G401 (cell line): ENCODE results near the gene FAM163B. TPM values are rescaled to one million over a fixed set of nuclear protein-coding genes. Genes with fewer than 3 reads are reported as not detected.

Experiments
- DNase-seq: peaks from one replicate; pipeline ENCODE4 v3.0.0-alpha.2; 2015; ENCODE audit warnings: low spot score
- in situ Hi-C: cut with HindIII; loops from 2 replicates; pipeline ENCODE4 v1.10.0; 2016; ENCODE audit warnings: low sequenced_read_pairs, mixed read lengths
- total RNA-seq: library from RNA; depleted of rRNA; stranded (reverse); fragments of >200 nt; shearing (Covaris generic); gene quantifications from 2 replicates; pipeline ENCODE4 v1.2.3, GENCODE V29; 2014

Gene FAM163B
- total RNA-seq, 1 experiment from 2014 or later = not detected

DNA sequence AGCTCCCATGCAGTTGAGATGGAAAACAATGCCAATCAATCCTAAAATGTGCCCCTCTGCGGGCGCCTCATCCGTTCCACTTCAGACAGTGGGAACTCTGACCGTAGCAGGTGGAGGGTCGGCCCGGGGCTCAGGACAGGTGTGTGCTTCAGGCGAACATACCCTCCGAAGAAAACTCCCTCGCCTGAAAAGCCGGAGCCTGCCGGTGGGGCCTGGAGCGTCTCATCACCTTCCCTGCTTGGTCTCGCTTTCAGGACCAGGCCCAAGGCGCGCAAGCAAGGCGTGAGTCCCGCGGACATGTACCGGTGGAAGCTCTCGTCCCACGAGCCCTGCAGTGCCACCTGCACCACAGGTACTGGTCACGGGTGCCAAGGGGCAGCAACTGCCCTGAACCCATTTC lies 48.2 kb downstream of the FAM163B start:
- in situ Hi-C loops = no loop called here
- DNase-seq = no peak

DNA sequence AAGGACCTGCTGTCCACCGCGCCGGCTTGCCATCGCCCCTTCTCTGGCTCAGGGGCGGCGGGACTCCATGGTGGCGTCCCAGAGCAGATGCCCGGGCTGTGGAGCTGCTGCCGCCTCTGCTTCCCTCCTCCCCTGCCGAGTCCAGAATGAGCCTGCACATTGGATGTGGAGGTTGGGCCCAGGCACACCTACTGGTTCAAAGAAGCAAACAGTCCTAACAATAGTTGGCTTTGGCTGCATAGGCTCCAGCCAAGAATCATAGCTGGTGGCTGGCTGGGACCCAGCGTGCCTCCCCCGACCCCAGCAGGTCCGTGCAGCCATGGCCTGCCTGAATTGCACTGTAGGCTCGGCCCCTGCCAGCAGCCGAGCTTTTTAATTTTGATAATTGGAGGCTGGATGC lies 48.9 kb downstream of the FAM163B start:
- in situ Hi-C loops = no loop called here
- no peak for DNase-seq

DNA sequence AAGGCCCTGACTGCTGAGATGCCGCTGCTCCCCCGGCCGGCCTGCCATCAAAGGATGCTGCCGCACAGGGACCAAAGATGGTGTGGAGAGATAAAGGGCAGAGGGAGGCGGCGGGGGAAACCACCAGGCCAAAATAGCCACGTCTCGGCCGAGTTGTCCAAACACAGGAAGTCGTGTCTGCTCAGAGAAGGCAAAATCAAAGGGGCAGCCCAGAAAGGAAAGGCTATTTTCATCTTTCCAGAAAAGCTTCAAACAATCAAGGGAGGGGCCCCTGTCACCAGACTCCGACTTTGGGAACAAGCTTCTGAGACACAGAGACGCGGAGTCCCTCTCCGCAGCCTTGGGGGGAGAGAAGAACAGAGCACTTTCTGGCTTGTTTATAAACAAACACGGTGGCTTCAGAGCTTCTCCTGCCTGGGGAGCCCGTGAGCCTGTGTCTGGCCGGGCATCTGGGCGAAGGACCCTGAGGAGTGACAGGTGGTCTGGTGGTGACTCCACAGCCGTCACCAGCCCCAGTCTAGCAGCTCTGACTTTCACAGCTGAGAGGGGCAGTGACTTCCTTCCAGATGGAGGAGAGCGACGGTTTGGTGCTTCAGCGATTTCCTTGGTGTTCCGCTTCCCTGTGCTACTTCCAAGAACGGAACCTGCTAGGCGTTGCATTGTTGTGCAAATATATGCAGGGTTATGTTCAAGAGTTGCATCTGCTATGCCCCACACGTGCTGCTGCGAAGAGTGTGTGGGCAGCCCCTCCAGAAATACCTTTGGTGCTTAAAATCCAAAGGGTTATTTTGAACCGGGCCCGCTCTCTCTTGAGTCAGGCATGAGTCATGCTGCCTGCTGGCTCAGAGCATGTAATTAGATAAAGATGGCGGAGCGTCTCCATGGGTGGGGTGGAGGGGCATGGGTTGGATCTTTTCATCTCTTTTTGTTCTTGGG lies 50.7 kb downstream of the FAM163B start:
- in situ Hi-C loops = no loop called here
- no peak for DNase-seq

DNA sequence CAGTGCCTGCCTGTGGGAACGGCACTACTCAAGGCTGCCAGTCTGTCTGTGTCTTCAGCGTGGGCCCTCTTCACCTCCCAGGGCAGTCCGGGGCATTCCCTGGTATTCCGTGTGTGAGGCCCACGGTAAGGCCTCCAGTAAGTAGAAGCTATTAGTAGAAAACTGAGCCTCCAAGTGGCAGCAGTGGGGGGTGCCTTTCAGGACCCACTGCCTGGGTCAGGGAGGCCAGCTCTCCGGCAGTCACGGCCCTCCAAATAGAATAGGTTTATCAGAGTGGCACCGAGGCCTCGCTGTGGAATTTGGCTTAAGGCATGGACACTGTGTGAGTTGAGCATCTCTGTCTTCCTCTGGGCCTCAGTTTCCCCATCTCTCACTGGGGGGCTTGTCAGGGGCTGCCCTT lies 51.6 kb downstream of the FAM163B start:
- no peak for DNase-seq
- in situ Hi-C loops = no loop called here

DNA sequence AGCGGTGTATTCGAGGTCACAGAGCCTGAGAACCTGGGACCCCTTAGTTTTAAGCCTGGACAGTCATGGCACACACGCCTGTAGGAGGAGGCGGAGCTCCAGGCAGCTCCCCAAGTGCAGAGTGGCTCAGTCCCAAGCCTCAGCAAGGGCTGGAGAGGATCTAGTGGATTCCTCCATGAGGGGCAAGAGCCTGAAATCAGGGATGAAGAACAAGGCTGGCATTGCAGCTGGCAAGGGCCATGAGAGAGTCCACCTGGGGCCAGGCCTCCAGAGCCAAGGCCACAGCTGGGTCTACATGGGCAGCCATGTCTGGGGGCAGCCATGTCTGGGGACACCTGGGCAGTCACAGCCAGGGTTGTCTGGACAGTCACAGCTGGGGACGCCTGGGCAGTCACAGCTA lies 52.8 kb downstream of the FAM163B start:
- no peak for DNase-seq
- in situ Hi-C loops = no loop called here

DNA sequence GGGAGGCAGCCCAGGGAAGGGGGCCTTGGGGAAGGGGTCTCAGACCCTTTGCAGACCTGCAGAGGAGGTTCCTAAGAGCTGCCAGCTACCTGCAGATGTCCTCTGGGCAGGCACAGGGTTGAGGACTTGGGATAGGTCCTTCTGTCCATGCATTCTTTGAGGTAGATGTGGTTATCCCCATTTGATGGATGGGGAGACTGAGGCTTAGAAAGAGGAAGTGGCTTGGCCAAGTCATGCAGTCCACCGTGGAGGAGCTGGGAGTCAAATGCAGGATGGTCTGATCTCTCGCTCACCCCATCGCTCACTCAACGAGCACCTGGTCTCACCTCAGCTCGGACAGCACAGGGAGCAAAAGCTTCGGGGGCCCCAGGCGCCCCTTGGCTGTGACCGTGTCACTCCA lies 54.5 kb downstream of the FAM163B start:
- in situ Hi-C loops = no loop called here

DNA sequence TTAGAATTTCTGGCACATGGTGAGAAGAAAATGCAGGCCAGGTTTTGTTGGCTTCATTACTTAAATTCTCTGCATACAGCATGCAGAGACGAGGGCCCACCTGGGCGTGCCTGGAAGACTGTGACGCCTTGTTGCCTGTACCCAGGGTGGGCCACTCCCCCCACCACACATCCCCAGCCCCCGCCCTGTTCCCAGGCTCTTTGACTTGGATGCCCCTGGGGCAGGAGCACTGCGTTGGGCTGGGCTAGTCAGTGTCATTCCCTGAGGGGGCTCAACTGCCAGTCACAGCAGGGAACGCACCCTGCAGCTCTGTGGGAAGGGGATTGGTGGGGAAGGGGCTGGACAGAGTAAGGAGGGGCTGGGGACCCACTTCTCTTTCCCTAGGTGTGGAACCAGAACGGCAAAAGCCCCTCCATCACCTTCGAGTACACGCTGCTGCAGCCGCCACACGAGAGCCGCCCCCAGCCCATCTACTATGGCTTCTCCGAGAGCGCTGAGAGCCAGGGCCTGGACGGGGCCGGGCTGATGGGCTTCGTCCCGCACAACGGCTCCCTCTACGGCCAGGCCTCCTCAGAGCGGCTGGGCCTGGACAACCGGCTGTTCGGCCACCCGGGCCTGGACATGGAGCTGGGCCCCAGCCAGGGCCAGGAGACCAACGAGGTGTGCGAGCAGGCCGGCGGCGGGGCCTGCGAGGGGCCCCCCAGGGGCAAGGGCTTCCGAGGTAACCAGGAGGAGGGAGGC lies 55.0 kb downstream of the FAM163B start:
- no peak for DNase-seq
- in situ Hi-C loops = no loop called here

More for the DNA sequence above, 54.5 kb downstream of the FAM163B start:
- no peak for DNase-seq

DNA sequence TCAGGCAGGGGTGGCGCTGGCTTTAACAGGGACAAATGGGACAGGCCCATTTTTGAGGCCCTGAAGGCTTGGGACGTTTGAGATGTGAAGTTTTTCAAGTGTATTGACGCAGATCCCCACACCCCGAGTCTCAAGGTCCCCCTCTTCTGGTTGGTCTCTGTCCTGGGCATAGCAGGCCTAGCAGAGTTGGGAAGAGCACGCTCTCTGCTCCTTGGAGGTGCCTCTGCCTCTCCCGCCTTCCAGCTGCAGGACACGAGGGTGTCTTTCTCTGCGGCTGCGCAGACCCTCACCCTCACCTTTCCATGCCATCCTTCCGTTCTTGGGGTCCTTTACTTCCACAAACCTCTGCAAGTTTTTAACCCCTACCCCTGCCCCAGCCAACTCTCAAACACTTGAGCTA lies 56.1 kb downstream of the FAM163B start:
- in situ Hi-C loops = no loop called here
- no peak for DNase-seq

DNA sequence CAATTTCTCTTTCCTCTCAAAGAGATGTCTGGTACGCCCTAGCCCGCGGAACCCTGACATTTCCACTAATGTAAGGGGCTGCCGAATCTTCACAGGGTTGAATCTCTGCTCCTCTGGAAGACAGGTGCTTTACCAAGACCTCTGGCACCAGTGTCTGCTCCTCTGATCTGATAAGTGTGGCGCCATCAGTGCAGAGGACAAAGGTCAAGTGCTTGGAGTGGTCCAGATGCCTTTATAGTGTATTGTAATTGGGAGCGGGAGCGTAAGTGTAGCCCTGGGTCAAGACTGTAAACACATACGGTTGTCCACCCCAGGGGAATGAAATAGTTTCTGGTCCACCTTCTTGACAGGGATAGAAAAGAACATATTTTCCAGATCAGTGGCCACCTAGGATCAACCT lies 57.0 kb downstream of the FAM163B start:
- in situ Hi-C loops = no loop called here
- DNase-seq = no peak

DNA sequence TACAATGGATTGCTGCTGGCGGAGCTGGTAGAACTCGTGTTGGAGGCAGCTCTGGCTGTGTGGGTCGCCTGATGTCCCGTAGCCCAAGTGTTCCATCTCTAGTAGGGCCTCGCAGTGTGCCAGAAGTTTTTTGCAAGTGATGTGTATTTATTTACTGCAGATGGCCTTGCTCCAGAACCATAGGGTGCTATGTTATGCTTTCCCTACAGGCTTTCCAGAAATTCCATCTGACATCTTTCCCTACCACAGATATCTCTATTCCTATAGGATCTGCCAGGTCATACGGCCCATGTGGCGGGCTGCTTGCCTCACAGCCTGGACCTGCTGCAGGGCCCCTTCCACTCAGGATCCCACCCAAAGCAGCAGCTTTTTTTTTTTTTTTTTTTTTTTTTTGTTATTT lies 57.7 kb downstream of the FAM163B start:
- DNase-seq = no peak
- in situ Hi-C loops = no loop called here

DNA sequence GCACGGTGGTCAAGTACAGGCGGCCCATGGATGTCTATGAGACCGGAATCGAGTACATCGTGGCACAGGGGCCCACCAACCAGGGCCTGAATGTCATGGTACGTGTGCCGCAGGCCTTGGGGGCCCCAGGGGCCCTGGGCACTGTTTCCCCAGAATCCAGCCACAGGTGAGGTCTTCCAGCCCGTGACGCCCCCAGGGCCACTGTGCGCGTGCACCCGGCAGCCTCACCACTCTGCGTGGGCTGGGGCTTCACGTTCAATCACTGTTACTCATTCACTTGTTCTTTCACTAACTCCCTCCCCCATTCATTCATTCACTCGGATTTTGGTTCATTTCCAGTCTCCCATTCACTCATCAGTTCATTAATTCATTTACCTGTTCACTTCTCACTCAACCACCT lies 62.1 kb downstream of the FAM163B start:
- in situ Hi-C loops = no loop called here
- no peak for DNase-seq

DNA sequence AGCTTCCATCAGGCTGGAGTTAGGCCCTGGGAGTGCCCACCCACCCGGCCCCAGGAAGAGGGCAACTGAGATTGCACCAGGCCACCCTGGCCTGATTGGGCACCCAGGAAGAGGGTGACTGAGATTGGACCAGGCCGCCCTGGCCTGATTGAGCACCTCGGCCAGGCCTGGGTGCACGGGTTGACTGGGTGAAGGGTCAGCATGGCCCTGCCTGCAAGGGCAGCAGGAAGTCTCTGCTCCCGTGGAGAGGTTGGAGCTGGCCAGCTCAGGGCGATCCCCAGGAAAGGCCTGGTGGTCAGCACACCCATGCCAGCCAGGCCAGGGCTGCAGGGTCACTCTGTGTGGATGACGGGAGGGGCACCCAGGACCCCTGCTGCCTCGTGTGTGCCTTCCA lies 62.9 kb downstream of the FAM163B start:
- no peak for DNase-seq
- in situ Hi-C loops = no loop called here

DNA sequence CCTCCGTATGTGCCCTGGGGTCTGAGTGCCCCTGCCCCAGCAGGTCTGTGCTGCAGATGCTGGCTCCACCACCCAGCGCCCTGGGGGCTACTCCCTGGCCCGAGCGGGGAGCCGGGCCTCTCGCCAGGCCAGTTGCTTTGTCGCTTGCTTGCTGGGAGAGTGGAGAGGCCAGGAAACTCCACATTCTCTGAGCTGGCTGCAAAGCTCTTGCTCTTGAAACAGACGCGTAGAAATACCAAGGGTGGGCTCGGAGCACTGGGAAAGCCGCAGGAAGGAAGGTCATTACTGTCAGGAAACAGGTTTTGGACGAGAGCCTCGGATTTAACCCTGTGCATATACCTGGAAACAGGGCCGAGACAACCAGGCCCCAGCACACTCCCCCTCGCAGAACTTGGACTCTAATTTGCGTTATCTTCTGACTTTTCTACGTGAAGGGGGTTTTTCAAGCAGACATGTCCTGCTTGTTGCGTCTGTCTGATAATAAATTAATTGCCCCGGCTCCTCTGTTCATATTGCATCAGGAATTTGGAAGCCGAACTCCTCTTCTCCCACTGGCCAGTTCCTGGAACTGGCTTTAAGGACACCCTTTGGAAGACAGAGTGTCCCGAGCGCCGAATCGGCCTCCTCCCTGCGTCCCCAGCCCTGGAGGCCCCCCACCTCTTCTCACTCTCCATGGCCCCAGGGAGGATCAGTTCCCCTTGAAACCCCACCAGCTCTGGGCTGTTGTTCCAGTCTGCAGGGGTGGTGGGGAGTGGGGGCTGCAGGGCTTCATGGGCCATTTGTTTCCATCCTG lies 63.5 kb downstream of the FAM163B start:
- in situ Hi-C loops = no loop called here
- DNase-seq = no peak

DNA sequence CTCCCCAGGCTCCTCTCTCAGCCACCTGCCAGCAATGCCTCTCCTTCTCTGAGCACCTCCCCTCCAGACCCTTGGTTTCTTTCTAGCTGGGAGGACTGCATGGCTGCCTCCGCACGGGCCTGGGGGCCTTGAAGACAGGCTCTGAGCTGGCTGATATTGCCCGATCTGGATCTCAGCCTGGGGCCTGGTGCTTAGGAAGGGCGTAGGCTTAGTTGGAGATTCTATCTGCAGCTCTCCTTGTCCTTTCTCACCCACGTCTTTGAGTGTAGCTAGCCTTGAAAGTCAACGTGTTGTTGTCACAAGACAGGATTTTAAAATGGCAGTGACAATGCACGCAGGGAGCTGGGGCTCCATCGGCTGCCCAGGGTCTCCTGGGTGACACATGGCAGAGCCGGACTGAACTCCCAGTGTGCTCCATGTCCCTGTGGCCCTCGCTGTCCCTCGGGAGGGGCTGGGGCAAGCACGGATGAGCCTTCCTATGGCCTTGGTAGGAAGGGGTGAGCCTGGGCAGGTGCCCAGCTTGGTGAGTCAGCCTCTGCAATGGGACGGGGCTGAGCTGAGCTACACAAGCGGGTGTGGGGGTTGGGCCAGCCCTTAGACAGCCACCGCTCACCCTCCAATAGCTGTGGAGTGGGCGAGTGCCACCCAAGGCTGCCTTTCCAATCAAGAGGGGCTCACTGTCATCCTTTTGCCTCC lies 65.3 kb downstream of the FAM163B start:
- in situ Hi-C loops = no loop called here
- DNase-seq = no peak

DNA sequence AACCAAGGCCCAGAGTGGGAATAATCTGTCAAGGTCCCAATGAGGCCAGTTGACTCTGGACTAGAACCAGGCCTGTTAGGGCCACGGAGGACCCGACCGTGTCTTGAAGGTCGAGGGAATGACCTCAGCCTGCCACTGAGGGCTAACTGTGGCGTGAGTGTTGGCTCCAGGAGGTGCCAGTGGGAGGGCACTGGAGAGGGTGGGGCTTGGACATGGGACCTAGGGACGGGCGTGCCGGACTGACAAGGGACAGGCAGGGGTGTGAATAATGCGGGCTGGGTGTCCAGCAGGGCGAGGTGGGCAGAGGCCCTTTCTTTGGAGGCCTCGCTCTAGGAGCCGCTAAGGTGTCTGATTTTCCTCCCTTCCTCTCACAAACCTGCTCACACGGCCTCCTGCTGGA lies 67.2 kb downstream of the FAM163B start:
- in situ Hi-C loops = no loop called here

DNA sequence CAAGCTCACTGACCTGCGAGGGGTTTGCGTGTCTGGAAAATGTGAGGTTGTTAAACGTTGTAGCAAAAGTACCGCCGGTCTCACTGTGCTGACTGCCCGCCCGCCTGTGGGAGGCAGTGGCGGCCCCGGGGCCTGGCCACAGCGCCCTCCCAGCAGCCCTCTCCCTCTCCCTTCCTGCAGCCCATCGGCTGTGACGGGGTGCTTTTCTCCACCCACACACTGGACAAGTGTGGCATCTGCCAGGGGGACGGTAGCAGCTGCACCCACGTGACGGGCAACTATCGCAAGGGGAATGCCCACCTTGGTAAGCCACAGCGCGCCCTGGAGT lies 68.5 kb downstream of the FAM163B start:
- DNase-seq = no peak

More for the DNA sequence above, 67.2 kb downstream of the FAM163B start:
- DNase-seq = no peak

DNA sequence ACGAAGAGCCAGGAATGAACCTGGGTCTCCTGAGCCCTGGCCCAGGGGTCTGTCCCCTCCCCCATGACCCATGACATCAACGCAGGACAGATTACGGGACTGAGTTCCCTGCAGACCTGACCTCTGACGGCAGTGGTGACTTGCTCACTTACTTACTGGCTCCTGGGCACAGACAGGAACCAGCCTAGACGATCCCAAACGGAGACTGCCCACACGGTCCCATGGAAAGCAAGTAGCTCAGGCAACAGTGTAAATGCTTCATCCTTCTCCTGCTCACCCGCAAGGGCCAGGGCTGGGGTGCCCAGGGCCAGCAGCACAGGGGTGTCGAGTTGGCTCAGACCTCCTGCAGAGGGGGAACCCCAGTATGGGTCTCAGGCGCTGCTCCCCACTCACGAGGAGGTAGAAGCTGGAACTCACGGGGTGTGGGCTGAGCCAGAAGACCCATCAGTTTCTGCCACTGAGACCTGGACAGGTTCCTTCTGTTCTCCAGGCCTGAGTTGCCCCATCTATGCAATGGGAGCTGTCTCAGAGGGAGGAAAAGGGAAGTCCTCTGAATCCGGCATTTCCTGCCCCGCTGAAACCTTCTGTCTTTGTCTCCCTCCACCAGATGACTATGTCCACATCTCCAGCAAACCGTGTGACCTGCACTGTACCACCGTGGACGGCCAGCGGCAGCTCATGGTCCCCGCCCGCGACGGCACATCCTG lies 69.0 kb downstream of the FAM163B start:
- in situ Hi-C loops = no loop called here
- DNase-seq = no peak

More for the DNA sequence above, 68.5 kb downstream of the FAM163B start:
- in situ Hi-C loops = no loop called here
